ENCODE data around the gene PRKN.

The PRKN gene

GRCh38 chr6:162147805-162148204 lies 579.8 kb downstream of the PRKN start:
- Histone ChIP-seq H3K36me3 (ENCODE audit: control insufficient read depth in 1 of 2, insufficient read depth in 2 of 2, low read depth in 1 of 2, low read length in 2 of 2) (no peaks in the 10 kb centered on the region), H2AK5ac (ENCODE audit: low read length, severe bottlenecking) (no peak overlapping the region), H2BK15ac (ENCODE audit: low read depth, poor library complexity, severe bottlenecking) (no peak overlapping the region), H2AFZ (ENCODE audit: low read depth, low read length) (no peak overlapping the region), H3K14ac (ENCODE audit: low read length in 2 of 2) (no peak overlapping the region), H2BK120ac (ENCODE audit: low read depth, low read length) (no peak overlapping the region), H3K27ac (ENCODE audit: low read length, poor library complexity, severe bottlenecking) (no peak overlapping the region), H3K18ac (ENCODE audit: low read depth in 1 of 2, low read length in 2 of 2) (no peak overlapping the region), H4K91ac (ENCODE audit: low read length) (no peak overlapping the region), H2BK5ac (ENCODE audit: low read depth, low read length, poor library complexity, severe bottlenecking) (no peak overlapping the region), H2BK12ac (ENCODE audit: low read length in 2 of 2) (no peak overlapping the region), H3K4ac (ENCODE audit: low read depth in 1 of 2, low read length in 2 of 2) (no peak overlapping the region), H3K9ac (ENCODE audit: low read length) (no peak overlapping the region), H3K4me1 (ENCODE audit: control insufficient read depth, insufficient read depth, low read depth, low read length) (peaks cover 2% of the 10 kb centered on the region), H3K9me3 (ENCODE audit: control insufficient read depth, low read length) (peaks cover 5% of the 10 kb centered on the region), H3K79me1 (replicated peaks; ENCODE audit: low read length, poor library complexity, severe bottlenecking) (no peaks in the 10 kb centered on the region), H4K8ac (ENCODE audit: low read length) (no peak overlapping the region), H3K23ac (ENCODE audit: low read length in 2 of 2) (no peak overlapping the region), H3K27me3 (ENCODE audit: control insufficient read depth in 1 of 2, insufficient read depth in 1 of 2, low read length in 2 of 2) (no peaks in the 10 kb centered on the region), H3K4me3 (ENCODE audit: insufficient read depth in 1 of 2, low read depth in 1 of 2, low read length in 2 of 2) (no peak overlapping the region), H3K4me2 (ENCODE audit: low read length, poor library complexity, severe bottlenecking) (no peak overlapping the region)
- DNase-seq: no peak
- WGBS: 93% methylated on average over 3 of the region's 3 CpGs

GRCh38 chr6:162147281-162147680 lies 580.3 kb downstream of the PRKN start:
- Histone ChIP-seq H3K9ac (ENCODE audit: low read length) (no peak overlapping the region), H3K79me1 (replicated peaks; ENCODE audit: low read length, poor library complexity, severe bottlenecking) (no peaks in the 10 kb centered on the region), H2BK120ac (ENCODE audit: low read depth, low read length) (no peak overlapping the region), H3K4me1 (ENCODE audit: control insufficient read depth, insufficient read depth, low read depth, low read length) (peaks cover 2% of the 10 kb centered on the region), H3K4me3 (ENCODE audit: insufficient read depth in 1 of 2, low read depth in 1 of 2, low read length in 2 of 2) (no peak overlapping the region), H2AFZ (ENCODE audit: low read depth, low read length) (no peak overlapping the region), H3K27me3 (ENCODE audit: control insufficient read depth in 1 of 2, insufficient read depth in 1 of 2, low read length in 2 of 2) (no peaks in the 10 kb centered on the region), H3K4me2 (ENCODE audit: low read length, poor library complexity, severe bottlenecking) (no peak overlapping the region), H4K91ac (ENCODE audit: low read length) (no peak overlapping the region), H3K4ac (ENCODE audit: low read depth in 1 of 2, low read length in 2 of 2) (no peak overlapping the region), H3K36me3 (ENCODE audit: control insufficient read depth in 1 of 2, insufficient read depth in 2 of 2, low read depth in 1 of 2, low read length in 2 of 2) (no peaks in the 10 kb centered on the region), H2BK5ac (ENCODE audit: low read depth, low read length, poor library complexity, severe bottlenecking) (no peak overlapping the region), H4K8ac (ENCODE audit: low read length) (no peak overlapping the region), H2AK5ac (ENCODE audit: low read length, severe bottlenecking) (no peak overlapping the region), H3K14ac (ENCODE audit: low read length in 2 of 2) (no peak overlapping the region), H2BK12ac (ENCODE audit: low read length in 2 of 2) (no peak overlapping the region), H3K9me3 (ENCODE audit: control insufficient read depth, low read length) (peaks cover 2% of the 10 kb centered on the region), H3K27ac (ENCODE audit: low read length, poor library complexity, severe bottlenecking) (no peak overlapping the region), H2BK15ac (ENCODE audit: low read depth, poor library complexity, severe bottlenecking) (no peak overlapping the region), H3K18ac (ENCODE audit: low read depth in 1 of 2, low read length in 2 of 2) (no peak overlapping the region), H3K23ac (ENCODE audit: low read length in 2 of 2) (no peak overlapping the region)
- no peak for DNase-seq
- WGBS: no CpG with 5 or more reads among the region's 1 CpG

- Histone ChIP-seq H3K23ac (ENCODE audit: low read length in 2 of 2) (no peak overlapping the region), H3K9ac (ENCODE audit: low read length) (no peak overlapping the region), H3K4ac (ENCODE audit: low read depth in 1 of 2, low read length in 2 of 2) (no peak overlapping the region), H2BK15ac (ENCODE audit: low read depth, poor library complexity, severe bottlenecking) (no peak overlapping the region), H2AK5ac (ENCODE audit: low read length, severe bottlenecking) (no peak overlapping the region), H3K27ac (ENCODE audit: low read length, poor library complexity, severe bottlenecking) (no peak overlapping the region), H2BK12ac (ENCODE audit: low read length in 2 of 2) (no peak overlapping the region), H3K79me1 (replicated peaks; ENCODE audit: low read length, poor library complexity, severe bottlenecking) (no peaks in the 10 kb centered on the region), H4K91ac (ENCODE audit: low read length) (no peak overlapping the region), H3K36me3 (ENCODE audit: control insufficient read depth in 1 of 2, insufficient read depth in 2 of 2, low read depth in 1 of 2, low read length in 2 of 2) (no peaks in the 10 kb centered on the region), H3K14ac (ENCODE audit: low read length in 2 of 2) (no peak overlapping the region), H2BK120ac (ENCODE audit: low read depth, low read length) (no peak overlapping the region), H2AFZ (ENCODE audit: low read depth, low read length) (no peak overlapping the region), H3K27me3 (ENCODE audit: control insufficient read depth in 1 of 2, insufficient read depth in 1 of 2, low read length in 2 of 2) (no peaks in the 10 kb centered on the region), H3K4me1 (ENCODE audit: control insufficient read depth, insufficient read depth, low read depth, low read length) (no peaks in the 10 kb centered on the region), H3K4me2 (ENCODE audit: low read length, poor library complexity, severe bottlenecking) (no peak overlapping the region), H3K9me3 (ENCODE audit: control insufficient read depth, low read length) (peaks cover 18% of the 10 kb centered on the region), H3K18ac (ENCODE audit: low read depth in 1 of 2, low read length in 2 of 2) (no peak overlapping the region), H4K8ac (ENCODE audit: low read length) (no peak overlapping the region), H3K4me3 (ENCODE audit: insufficient read depth in 1 of 2, low read depth in 1 of 2, low read length in 2 of 2) (no peak overlapping the region), H2BK5ac (ENCODE audit: low read depth, low read length, poor library complexity, severe bottlenecking) (no peak overlapping the region)
- WGBS: 75% methylated on average over 6 of the region's 7 CpGs
- no peak for DNase-seq
Observed at GRCh38 chr6:162140251-162140852, 587.2 kb downstream of the PRKN start.

GRCh38 chr6:162125659-162126058 lies 601.9 kb downstream of the PRKN start:
- Histone ChIP-seq H2AK5ac (ENCODE audit: low read length, severe bottlenecking) (no peak overlapping the region), H3K4me1 (ENCODE audit: control insufficient read depth, insufficient read depth, low read depth, low read length) (no peaks in the 10 kb centered on the region), H4K8ac (ENCODE audit: low read length) (no peak overlapping the region), H3K9me3 (ENCODE audit: control insufficient read depth, low read length) (no peaks in the 10 kb centered on the region), H3K4me2 (ENCODE audit: low read length, poor library complexity, severe bottlenecking) (no peak overlapping the region), H3K9ac (ENCODE audit: low read length) (no peak overlapping the region), H3K23ac (ENCODE audit: low read length in 2 of 2) (no peak overlapping the region), H2AFZ (ENCODE audit: low read depth, low read length) (no peak overlapping the region), H2BK15ac (ENCODE audit: low read depth, poor library complexity, severe bottlenecking) (no peak overlapping the region), H3K79me1 (replicated peaks; ENCODE audit: low read length, poor library complexity, severe bottlenecking) (no peaks in the 10 kb centered on the region), H2BK12ac (ENCODE audit: low read length in 2 of 2) (no peak overlapping the region), H2BK5ac (ENCODE audit: low read depth, low read length, poor library complexity, severe bottlenecking) (no peak overlapping the region), H3K27ac (ENCODE audit: low read length, poor library complexity, severe bottlenecking) (no peak overlapping the region), H3K36me3 (ENCODE audit: control insufficient read depth in 1 of 2, insufficient read depth in 2 of 2, low read depth in 1 of 2, low read length in 2 of 2) (no peaks in the 10 kb centered on the region), H3K14ac (ENCODE audit: low read length in 2 of 2) (no peak overlapping the region), H3K4ac (ENCODE audit: low read depth in 1 of 2, low read length in 2 of 2) (no peak overlapping the region), H3K4me3 (ENCODE audit: insufficient read depth in 1 of 2, low read depth in 1 of 2, low read length in 2 of 2) (no peak overlapping the region), H2BK120ac (ENCODE audit: low read depth, low read length) (no peak overlapping the region), H4K91ac (ENCODE audit: low read length) (no peak overlapping the region), H3K27me3 (ENCODE audit: control insufficient read depth in 1 of 2, insufficient read depth in 1 of 2, low read length in 2 of 2) (no peaks in the 10 kb centered on the region), H3K18ac (ENCODE audit: low read depth in 1 of 2, low read length in 2 of 2) (no peak overlapping the region)
- DNase-seq: no peak
- WGBS: 67% methylated on average over 4 of the region's 5 CpGs
